Pons (tissue), 1 donor: ENCODE measurements around the gene SDHA.
"Not testable (repeated sequence)": the region's sequence is repeated elsewhere in the genome, so short reads cannot be mapped to it uniquely, and the experiment has no call there.

Source experiments
- DNase-seq: peaks from one replicate; pipeline ENCODE4 v3.0.0-alpha.2; 2016; ENCODE audit warnings: low spot score

Gene SDHA

DNA sequence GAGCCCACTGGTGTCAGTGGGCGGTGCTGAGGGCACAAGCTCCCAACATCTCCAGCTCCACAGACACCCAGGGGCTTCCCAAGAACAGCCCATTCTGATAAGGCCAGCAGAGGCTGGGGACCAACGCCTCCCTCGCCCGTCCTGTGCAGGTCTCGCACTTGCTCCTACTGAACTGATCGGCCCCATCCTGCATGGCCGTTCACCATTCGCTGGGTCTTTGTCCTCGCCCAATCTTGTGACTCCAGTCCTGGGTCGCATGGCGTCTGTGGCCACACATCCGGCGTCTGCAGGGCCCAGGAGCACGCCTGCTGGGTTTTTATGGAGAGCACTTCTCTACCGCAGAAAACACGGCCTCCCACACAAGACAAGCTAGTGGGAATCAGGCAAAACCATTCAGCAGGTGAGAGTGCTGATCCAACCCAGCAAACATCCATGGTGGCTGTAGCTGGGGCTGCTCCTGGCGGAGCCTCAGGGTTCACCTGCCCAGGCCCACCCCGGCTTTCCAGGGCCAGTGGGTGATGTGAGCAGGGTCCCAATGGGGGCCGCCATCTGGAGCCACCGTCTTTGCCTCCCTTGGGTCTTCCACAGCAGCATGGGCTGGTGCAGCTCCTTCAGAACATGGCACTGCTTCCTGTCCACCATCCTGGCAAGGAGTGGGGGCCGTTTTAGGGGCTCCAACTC, 19.5 kb upstream of the SDHA start:
- no peak for DNase-seq

DNA sequence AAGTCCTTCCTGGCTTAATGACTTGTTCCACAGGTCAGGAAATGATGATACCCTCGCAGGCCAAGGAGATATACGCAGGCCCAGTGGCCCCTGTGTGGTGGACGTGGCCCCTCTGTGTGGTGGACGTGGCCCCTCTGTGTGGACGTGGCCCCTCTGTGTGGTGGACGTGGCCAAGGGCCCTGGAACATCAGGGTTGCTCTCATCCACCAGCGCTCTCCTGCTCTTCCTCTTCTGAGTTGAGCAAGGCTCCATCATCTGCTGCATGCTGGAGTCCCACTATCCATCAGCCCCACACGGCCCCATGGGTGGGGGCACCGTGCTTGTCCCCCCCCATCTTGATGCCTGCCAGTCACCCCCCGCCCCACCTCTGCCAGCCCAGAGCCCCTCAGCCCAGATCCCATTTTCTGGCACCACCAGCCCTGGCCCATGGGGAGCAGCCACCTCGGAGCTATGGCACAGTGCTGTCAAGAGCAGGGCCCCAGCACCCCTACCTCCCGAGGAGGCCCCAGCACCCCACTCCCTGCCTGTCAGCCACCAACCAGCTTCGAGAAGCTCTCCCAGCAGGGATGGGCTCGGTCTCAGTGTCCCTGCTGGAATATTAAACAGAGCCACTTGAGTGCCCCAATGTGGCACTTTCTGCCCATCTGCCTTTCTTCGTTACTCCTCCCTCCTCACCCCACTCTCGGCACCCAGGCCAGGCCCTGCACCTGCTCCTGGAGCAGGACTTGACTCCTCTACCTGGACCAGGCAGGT, 18.7 kb upstream of the SDHA start:
- no peak for DNase-seq

DNA sequence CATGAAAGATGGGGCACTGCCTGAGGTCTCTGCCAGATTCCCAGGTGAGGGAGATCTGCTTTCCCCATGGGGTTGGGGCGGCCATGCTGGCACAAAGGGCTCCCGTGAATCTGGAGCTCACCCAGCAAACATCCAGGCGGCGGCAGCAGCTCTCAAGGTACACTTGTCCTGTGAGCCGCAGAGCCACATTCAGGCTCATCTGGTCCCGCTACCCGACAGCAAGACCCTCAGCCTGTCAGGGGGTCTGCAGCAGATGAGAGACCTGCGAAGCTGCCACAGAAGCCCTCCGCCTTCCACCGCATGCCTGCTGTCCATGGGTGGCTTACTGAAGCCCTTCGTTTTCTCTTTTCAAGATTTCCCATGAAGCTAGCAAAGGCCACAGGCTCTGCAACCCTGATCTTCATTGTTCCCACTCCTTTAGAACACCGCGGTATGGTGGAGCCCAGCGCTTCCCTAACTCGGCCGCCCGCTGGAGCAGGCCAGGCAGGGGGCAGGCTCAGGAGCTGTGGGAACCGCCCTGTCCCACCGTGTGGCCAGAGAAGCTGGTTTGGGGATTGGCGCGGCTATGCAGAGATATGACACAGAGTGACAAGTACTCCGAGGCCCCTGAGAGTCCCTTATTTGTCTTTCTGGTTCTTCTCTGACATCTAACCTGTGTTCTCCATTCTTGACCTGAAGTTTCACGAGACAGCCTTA, 18.0 kb upstream of the SDHA start:
- DNase-seq: no peak

DNA sequence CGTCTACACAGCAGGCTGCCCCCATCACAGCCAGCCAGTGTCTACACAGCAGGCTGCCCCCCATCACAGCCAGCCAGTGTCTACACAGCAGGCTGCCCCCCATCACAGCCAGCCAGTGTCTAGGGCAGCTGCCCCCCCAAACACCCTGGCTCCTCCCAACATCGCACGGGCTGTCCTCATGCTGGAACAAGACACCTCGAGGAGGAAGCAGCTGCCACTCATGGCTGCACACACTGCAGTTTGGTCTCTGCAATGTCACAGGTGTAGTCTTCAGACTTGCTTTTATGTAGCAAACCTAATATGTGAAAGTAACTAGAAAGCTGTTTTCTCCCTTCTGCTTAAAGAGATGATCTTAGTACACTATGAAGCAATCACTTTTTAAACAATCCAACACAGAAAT, 17.1 kb upstream of the SDHA start:
- DNase-seq: no peak

DNA sequence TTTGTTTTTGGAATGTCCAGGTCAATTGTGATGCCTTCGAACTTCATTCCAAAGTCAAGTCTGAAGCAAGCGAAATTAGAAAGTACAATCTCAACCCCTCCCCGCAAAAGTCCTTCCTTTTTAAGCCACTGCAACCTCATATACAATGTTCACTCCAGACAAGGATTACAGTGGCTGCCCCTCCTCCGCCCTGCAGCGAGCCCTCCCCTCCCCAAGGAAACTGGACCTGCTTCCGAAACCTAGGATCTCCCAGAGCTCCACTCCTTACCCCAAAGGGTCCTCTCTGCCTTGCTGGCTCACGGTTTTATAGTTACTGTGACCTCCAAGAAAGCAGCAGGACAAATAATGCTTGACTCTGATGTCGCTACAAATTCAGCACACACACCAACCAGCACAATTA, 16.4 kb upstream of the SDHA start:
- no peak for DNase-seq

DNA sequence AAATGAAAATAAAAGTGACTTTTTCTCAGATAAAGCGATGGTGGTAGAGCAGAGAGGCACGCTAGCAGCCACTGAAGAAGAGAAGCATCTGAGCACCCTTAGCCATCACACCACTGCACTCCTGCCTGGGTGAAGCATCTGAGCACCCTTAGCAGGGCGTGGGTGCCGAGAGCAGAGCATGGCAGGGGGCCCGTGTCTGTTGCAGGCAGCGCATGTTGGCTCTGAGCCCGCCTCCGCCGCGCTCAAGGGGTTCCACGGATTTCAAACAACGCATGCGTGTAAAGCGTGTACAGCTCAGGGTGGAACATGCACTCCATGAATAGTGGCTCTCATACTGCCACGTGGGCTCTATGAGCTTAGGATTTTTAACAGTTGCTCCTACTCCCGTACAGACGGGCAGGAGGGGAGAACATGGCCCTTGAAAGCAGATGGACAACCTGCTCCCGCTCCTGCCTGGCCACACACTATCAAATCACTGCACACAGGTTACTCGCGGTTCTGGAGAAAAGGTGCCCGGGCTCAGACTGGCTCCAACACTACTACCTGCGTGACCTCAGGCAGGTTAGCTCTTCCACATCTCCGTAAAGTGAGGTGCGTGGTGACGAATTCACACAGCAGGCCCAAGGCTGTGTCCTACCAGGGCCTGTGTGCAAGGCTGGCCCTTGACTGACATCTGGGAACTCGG, 14.7 kb upstream of the SDHA start:
- no peak for DNase-seq

DNA sequence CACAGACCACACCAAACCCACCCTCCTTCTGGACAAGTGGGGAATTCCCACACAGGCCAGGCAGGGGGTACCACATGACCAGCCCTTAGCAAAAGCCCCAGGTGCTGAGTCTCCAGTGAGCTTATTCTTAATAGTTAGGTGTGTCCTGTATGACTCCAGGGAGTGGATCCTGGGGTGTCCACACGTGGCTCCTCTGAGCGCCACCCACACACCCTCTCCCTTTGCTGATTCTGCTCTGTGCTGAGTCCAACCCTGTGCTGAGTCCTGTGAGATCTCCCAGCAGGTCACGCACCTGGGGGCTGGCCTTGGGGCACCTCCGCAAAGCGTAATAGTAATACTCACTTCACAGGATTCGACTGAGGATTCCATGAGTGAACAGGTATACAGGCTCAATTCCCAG, 14.1 kb upstream of the SDHA start:
- no peak for DNase-seq

DNA sequence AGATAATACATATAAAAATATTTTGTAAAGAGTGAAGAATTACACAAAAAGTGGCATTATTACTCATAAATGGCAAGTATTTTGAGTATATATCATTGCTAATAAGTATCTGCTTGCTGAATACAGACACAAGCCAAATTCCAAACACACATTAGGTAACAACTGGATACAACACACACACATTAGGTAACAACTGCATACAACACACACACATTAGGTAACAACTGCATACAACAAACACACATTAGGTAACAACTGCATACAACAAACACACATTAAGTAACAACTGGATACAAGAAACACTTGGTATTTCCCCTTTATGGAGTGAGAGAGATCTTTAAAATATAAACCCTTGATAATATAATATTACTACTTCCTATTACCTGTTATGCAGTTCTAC, 13.7 kb upstream of the SDHA start:
- no peak for DNase-seq

DNA sequence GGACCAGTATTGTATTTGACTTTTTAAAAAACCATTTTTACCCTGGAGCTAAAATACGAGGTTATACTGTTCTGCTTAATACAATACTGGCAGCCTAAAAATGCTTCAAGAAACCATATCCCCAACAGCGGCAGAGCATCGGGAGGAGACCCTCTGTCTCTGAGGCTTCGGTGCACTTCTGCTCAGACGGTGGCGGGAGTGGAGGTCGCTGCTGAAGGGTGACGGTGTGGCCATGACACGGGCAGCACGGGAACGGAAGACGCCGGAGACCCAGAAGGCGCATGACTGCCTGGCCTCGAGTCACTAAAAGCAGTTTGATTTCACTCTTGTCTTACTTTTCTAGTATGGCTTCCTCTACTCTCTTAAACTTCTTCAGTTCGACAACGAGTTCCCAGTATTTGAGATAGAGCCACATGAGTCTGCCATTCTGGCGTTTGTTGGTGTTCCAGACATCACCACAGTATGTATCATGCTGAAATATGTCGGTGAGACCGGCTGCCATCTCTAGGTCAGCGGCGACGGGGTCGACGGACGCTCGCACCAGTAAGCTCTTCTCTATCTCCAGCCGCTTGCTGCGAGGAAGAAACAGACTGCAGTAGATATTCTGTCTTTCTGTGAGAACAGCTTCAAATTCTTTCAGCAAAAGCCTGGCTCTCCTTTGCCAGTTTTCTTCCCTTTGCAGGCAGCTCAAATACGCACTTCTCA, 13.0 kb upstream of the SDHA start:
- DNase-seq: no peak

DNA sequence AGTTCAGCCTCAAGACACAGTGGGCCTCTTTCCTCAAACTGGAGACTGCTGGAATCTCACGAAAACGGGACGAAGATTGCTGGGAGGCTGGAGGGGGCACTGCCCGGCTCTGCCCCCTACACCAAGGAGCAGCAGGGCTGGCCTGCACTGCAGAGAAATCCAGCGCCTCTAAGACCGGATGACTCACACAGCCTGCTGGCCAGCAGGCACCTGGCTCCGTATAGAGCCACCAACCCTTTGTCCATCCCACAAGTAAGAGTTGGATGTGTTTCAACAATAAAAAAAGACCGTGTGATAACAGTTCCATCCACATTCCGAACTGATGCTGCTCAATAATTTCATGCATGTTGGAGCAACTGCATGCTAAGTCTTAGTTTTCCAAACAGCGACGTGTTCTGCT, 11.7 kb upstream of the SDHA start:
- no peak for DNase-seq

DNA sequence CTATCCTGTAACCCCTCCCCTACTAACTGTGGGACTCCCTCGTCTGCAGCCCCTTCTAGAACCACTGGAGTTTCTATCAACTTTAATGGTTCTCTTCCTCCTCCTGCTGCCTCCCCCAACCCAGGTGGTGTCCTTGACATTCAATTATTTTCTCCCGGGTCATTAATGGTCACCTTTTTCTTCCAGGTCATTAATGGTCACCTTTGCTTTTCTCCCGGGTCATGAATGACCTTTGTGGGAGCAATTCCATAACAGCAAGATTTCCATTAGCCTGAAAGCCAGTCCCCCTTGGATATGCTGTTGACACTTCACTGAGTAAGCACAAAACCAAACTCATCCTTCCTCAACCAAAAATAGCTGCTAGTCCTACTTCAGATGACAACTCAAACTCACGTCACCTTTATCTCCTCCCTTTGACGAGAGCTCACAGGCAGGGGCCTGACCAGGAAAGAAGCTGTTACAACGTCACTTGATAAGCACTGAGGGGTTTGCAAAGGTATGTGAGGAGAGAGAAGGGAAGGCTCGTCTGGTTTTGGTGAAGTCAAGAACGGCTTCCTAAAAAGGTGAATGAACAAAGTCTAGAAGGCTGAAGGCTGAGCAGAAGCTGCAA, 11.1 kb upstream of the SDHA start:
- DNase-seq: no peak

DNA sequence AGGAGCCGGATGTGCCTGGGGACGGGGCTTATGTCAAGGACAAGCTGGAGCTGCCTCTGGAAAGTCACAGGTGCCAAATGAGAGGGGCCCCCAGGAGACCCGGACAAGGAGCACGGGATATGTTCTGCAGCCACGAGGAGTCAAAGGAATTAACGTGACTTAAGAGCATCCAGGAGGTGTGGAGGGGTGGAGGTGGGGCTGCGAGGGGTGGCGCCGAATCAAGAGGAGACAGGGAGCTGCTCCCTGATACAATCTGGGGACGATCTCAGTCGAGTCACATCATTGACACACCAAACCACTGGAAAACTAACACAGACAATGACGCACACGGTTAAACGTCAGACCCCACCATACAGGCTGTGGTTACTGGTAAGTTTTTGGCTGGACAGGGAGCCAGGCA, 10.5 kb upstream of the SDHA start:
- DNase-seq: no peak

DNA sequence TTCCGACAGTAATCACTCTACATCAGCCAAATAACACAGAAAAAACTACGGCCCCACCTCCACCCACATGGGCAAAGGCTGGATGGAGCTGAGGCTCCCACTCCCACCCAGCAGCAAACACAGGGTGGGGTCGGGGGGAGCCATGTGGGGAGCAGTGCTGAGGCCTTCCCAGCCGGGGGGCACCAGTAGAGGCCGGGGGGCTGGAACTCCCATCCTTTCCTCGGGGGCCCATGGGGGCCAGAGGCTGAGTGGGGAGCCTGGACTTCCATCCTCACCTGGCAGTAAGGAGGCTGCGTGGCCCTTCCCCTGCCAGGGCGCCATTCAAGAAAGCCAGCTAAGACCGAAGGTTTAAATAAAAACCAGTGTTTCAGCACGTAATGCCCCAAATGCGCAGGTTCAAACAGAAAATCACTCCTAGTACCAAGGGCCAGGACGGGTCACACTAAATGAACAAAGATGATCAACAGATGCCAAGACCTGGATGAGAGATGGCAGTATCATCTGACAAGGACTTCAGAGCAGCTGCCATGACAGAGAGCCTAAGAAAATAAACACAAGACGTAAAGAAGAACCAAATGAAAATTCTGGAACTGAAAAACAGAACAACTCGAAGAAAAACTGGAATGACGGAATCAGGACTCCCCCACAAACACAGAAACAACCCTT, 9.5 kb upstream of the SDHA start:
- no peak for DNase-seq

DNA sequence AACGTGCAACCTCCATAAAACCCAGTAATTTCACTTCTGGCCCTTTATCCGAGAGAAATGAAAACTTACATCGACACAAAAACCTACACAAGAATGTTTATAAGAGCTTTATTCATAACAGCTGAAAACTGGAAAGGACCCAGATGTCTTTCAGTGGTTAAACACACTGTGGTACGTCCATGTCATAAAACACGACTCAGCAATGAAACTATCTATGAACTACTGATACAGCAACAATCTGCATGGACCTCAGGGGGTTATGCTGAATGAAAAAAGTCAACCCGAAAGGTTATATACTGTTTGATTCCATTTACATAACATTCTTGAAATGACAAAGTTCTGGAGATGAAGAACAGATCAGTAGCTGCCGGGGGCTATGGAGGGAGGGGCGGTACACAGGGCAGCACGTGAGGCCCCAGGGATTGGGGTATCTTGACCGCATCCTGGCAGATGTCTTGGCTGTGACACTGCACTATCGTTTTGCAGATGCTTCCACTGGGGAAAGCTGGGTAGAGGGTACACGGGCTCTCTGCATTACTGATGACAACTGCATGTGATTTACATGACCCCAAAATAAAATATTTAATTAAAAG, 4.2 kb upstream of the SDHA start:
- no peak for DNase-seq

DNA sequence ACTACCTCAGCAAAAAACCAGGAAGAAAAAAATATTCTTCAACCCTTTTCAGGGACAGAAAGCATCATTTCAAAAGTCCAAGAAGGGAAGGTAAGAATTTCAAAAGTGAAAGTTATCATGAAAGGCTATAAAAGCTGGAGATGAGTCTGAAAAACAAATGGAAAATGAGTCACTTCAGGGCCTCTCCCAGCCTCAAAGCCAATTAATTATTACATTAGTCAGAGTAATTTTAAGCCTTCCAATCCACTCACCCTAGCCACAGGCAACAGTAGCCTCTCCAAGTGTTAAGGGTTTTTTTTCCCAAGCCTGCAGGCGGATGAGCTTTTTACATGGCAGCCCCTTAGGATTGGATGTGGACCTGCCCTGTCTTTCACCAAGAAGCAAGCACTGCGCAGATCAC, 2.9 kb upstream of the SDHA start:
- not testable (repeated sequence) for DNase-seq

DNA sequence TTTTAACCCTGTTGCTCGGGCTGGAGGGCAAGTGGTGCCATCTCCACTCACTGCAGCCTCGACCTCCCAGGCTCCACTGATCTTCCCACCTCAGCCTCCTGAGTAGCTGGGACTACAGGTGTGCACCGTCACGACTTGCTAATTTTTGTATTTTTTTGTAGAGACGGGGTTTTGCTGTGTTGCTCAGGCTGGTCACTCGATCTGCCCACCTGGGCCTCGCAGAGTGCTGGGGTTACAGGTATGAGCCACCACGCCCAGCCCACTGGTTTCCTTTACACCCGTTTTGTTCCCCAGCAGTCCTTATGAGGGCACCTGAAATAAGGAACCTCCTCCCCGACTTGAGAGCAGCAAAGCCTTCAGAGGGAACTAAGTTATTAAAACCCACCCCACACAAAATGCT, 2.0 kb upstream of the SDHA start:
- DNase-seq: not testable (repeated sequence)

DNA sequence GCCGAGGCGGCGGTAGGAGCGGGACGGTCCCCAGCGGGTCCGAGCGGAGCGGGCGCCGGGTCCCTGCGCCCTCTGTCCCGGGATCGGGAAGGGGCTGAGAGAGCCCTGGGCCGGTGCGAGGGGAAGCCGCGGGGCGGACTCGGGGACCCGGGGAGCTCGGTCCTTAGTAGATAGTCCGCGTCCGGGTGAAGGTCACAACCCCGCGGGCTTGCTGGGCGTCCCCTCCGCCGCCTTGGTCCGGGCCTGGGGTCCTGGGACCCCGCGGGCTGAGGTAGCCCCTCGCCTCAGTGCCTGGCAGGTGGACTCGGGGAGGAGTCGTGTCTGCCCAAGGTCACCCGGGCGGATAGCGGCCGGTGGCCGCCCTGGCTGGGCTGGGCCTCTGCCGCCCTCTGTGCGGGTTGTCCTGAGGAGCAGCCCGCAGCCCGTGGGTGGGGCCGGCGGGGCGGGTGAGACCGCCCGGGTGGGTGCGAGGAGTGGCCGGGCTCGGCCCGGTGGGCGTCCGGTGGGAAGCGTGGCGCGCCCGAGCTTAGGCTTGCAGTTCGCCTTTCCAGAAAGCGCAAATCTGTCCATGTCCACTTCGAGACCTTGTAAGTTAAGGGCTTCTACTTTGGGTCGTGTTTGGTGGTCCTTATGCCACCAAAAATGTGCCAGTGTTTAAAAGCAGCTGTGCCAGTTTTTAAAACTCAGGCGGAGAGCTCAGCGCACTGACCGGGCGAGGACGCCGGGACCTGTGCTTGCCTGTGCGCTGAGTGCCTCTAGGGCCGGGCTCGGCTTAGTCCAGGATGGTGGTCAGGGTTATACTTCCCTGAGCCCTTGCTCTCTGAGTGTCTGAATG, 554 bp downstream of the SDHA start:
- DNase-seq: peak; percentile 14

DNA sequence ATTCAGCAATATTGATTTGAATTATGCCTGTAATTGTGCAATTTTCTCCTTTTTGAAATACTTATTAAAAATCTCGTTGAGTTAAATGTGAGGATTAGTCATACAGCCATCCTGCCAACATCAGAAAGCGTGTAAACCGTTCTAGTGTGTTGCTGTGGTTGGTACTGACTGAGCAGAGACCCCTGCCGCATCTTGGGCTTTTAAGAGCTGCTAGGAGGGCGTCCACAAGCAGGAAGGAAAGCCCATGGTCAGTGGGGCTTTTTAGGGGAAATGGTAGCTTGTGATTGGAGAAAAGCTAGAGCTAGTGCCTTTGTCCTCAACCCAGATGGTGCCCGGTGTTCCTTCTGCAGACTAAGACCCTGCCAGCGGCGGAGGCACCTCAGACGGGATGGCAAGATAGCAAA, 1.3 kb downstream of the SDHA start:
- DNase-seq: peak; percentile 40

DNA sequence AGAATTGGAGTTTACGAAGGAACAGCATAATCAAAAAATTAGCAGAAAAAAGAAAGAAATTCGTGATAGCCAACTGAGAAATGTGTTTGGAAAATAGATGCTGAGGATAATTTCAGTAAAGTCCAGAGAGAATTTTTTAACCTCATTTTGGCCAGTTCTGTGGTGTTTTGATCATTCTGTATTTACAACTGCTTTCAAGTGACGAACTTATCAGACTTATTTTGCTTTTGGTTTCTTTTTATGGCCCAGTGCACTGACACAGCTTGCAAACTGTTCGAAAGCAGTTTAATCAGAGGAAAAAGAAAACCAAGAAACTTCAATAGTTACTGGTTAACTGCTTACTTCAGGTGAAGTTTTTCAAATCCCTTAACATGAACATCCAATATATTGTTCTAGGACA, 1.9 kb downstream of the SDHA start:
- DNase-seq: no peak
